Neuron (in vitro differentiated cells): ENCODE data around the gene EMID1.

Experiments used
- H2AFZ ChIP-seq: one replicate; pipeline ENCODE4 v1.6.1; 2013; ENCODE audit warnings: low read depth, mild to moderate bottlenecking, inconsistent platforms, low read length, moderate library complexity
- H3K27me3 ChIP-seq: one replicate; pipeline ENCODE4 v1.6.1; 2013; ENCODE audit warnings: low read length; ENCODE audit not compliant: insufficient read depth
- H3K36me3 ChIP-seq: one replicate; pipeline ENCODE4 v1.6.1; 2013; ENCODE audit warnings: low read length; ENCODE audit not compliant: insufficient read depth
- H3K4me1 ChIP-seq: one replicate; pipeline ENCODE4 v1.6.1; 2013; ENCODE audit warnings: low read length; ENCODE audit not compliant: insufficient read depth
- H3K4me3 ChIP-seq: 2 replicates; pipeline ENCODE4 v1.5.1; 2013; ENCODE audit warnings: mild to moderate bottlenecking, low read length, moderate library complexity
- H3K9me3 ChIP-seq: one replicate; pipeline ENCODE4 v1.6.1; 2013; ENCODE audit warnings: low read length

The EMID1 gene

DNA sequence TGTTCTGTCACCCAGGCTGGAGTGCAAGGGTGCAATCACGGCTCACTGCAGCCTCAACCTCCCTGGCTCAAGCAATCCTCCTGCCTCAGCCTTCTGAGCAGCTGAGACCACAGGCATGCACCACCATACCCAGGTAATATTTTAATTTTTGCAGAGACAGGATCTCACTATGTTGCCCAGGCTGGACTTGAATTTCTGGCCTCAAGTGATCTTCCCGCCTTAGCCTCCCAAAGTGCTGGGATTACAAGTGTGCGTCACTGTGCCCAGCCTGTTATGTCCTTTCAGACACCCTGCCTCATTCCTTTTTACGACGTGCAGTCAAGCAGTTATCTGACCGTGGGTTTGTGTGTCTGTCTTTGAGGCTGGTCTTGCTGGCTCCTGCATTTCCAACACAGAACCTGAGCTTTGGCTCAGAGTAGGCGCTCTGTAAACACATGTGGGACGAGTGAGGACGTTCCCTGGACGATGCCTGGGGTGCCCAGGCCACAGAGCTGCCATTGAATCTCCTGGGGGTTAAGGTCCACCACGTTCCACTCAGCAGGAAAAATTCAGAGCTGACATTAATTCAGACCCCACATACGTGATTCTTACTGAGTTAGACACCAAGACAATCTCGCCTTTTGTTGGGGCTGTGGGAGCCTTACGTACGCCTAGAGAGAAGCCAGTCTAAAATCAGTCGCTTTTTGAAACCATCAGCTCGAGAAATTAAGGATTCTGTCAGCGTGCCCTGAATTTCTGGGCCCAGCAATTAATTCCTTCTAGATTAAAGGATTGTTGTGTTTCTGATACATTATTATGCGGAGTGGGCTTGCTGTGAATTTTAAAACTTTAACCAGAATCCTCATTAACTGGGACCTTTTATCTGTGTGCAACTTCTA, 21.5 kb upstream of the EMID1 start:
- no peaks in the 10 kb centered on the region for H3K36me3 ChIP-seq
- H3K27me3 ChIP-seq = no peaks in the 10 kb centered on the region
- H3K4me1 ChIP-seq = peaks cover 7% of the 10 kb centered on the region
- no peaks in the 10 kb centered on the region for H3K9me3 ChIP-seq
- no peak overlapping the region for H3K4me3 ChIP-seq
- H2AFZ ChIP-seq = no peak overlapping the region

DNA sequence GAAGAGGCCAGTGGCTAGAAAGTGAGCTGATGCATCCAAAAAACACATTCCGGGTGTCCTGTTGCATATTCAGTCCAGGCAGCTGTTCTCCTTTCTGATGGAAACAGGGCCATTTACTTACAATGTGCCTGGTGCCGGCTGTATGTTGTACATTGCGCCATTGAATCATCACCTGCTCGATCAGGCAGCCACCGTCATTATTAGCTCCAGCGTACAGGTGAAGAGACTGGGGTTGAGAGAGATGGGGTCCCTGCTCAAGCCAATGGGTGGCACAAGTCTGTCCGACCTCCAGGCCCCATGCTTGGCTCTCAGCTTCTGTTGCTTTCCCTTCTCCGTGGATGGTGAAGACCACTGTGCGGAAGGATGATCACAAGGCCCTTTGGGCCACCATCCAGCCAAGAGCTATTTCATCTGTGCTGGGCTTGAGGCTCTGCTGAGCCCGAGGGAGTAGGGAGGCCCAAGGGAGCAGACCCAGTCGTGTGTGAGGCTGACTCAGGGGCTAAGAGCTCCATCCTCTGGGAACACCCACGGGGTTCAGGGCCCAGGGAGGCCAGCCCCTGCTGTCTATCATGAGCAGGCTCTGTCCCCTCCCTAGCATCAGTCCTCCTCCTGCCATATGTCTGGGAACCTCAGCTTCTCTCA, 20.7 kb upstream of the EMID1 start:
- no peaks in the 10 kb centered on the region for H3K36me3 ChIP-seq
- peaks cover 7% of the 10 kb centered on the region for H3K4me1 ChIP-seq
- H2AFZ ChIP-seq = no peak overlapping the region
- no peak overlapping the region for H3K4me3 ChIP-seq
- H3K27me3 ChIP-seq = no peaks in the 10 kb centered on the region
- no peaks in the 10 kb centered on the region for H3K9me3 ChIP-seq

GRCh38 chr22:29186302-29186701, 19.4 kb upstream of the EMID1 start:
- no peaks in the 10 kb centered on the region for H3K27me3 ChIP-seq
- no peak overlapping the region for H2AFZ ChIP-seq
- no peaks in the 10 kb centered on the region for H3K9me3 ChIP-seq

GRCh38 chr22:29187831-29188230, 17.9 kb upstream of the EMID1 start:
- no peak overlapping the region for H2AFZ ChIP-seq
- H3K4me1 ChIP-seq = peaks cover 10% of the 10 kb centered on the region
- no peak overlapping the region for H3K4me3 ChIP-seq
- no peaks in the 10 kb centered on the region for H3K9me3 ChIP-seq
- no peaks in the 10 kb centered on the region for H3K27me3 ChIP-seq
- H3K36me3 ChIP-seq = no peaks in the 10 kb centered on the region

More at GRCh38 chr22:29186302-29186701, 19.4 kb upstream of the EMID1 start:
- Histone ChIP-seq H3K36me3 (no peaks in the 10 kb centered on the region), H3K4me3 (no peak overlapping the region), H3K4me1 (peaks cover 7% of the 10 kb centered on the region)

DNA sequence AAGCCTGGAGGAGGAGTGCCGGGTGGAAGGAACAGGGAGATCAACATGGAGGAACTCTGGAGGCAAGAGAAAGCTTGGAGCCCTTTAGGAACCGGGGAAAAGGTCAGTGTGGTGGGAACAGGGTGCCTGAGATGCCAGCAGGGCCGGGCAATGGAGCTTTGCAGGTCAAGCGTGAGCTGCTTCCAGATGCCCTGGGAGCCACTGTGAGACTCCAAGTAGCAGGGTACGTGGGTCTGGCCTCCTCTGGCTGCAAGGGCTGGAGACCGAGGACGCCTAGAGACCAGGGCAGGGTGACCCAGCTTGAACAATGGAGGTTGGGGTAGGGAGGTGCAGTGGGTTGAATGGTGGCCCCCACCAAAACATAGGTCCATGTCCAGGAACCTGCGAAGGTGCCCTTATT, 15.6 kb upstream of the EMID1 start:
- Histone ChIP-seq H3K4me1 (peaks cover 3% of the 10 kb centered on the region), H3K9me3 (no peaks in the 10 kb centered on the region), H3K36me3 (no peaks in the 10 kb centered on the region), H3K4me3 (no peak overlapping the region), H3K27me3 (no peaks in the 10 kb centered on the region), H2AFZ (no peak overlapping the region)

DNA sequence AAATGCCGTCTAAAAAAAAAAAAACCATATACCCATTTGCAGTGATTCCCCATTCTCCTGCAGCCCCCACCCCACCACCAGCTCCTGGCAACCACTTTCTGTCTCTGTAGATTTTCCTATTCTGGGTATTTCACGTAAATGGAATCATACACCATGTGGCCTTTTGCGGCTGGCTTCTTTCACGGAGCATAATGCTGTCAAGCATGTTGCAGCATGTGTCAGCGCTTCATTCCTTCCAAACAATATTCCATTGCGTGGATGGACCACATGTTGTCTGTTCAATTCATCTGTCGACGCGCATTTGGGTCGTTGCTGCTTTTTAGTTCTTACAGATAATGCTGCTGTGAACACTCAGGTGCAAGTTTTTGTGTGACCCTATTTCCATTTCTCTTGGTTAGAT, 14.8 kb upstream of the EMID1 start:
- no peaks in the 10 kb centered on the region for H3K9me3 ChIP-seq
- no peak overlapping the region for H3K4me3 ChIP-seq
- H3K4me1 ChIP-seq = peaks cover 11% of the 10 kb centered on the region
- no peaks in the 10 kb centered on the region for H3K36me3 ChIP-seq
- no peaks in the 10 kb centered on the region for H3K27me3 ChIP-seq
- no peak overlapping the region for H2AFZ ChIP-seq

DNA sequence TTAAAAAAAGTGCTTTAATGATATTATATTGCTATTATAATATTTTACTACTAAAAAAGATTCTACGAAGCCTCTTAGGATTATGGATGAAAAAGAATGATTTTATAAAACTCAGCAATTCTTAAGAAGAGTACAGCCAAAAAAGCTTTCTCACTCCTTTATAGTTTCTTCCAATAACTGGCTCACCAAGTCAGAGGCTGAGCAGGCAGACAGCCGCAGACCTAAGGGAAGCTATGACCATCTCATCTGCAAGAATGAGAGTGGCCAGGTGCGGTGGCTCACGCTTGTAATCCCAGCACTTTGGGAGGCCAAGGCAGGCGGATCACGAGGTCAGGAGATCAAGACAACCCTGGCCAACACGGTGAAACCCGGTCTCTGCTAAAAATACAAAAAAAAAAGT, 12.7 kb upstream of the EMID1 start:
- H3K4me1 ChIP-seq = peaks cover 14% of the 10 kb centered on the region
- H2AFZ ChIP-seq = no peak overlapping the region
- H3K27me3 ChIP-seq = no peaks in the 10 kb centered on the region
- H3K36me3 ChIP-seq = no peaks in the 10 kb centered on the region
- H3K4me3 ChIP-seq = no peak overlapping the region
- no peaks in the 10 kb centered on the region for H3K9me3 ChIP-seq

GRCh38 chr22:29194184-29194583, 11.5 kb upstream of the EMID1 start:
- Histone ChIP-seq H3K4me3 (no peak overlapping the region), H3K9me3 (no peaks in the 10 kb centered on the region), H3K36me3 (no peaks in the 10 kb centered on the region), H3K27me3 (no peaks in the 10 kb centered on the region), H2AFZ (no peak overlapping the region), H3K4me1 (peaks cover 14% of the 10 kb centered on the region)

- peaks cover 14% of the 10 kb centered on the region for H3K4me1 ChIP-seq
- no peaks in the 10 kb centered on the region for H3K9me3 ChIP-seq
- no peak overlapping the region for H3K4me3 ChIP-seq
- no peaks in the 10 kb centered on the region for H3K36me3 ChIP-seq
- H2AFZ ChIP-seq = no peak overlapping the region
- H3K27me3 ChIP-seq = no peaks in the 10 kb centered on the region
Observed at GRCh38 chr22:29195118-29195963, 10.4 kb upstream of the EMID1 start.

DNA sequence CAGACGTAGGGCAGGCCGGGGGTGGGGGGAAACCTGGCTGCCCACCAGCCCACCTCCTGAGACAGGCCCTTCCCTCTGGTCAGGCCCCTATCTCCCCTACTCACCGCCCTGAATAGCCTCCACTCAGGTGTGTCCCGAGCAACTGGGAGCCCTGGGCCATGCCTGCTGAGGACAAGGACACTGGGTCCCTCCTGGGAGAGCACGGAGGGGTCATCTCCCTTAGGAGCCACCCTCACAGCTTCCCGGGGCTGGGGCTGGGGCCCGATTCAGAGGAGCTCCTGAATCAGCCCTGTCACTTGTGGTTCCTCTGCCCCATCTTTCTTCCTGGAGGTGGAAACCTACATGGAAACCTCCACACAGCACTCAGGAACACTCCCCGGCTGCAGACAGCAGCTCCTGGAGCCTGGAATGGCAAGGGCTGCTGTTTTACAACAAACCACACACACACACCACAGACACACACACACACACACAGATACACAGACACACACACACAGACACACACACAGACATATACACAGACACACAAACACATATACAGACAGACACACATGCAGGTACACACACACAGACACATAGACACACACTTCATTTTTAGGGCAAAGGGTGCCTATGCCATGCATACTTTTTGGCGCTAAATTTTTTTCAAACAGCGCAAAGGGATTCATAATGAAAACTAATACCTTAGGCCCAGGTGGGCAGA, 9.6 kb upstream of the EMID1 start:
- H3K4me3 ChIP-seq = no peak overlapping the region
- H3K4me1 ChIP-seq = peaks cover 14% of the 10 kb centered on the region
- H3K36me3 ChIP-seq = no peaks in the 10 kb centered on the region
- H2AFZ ChIP-seq = no peak overlapping the region
- H3K9me3 ChIP-seq = no peaks in the 10 kb centered on the region
- no peaks in the 10 kb centered on the region for H3K27me3 ChIP-seq

- Histone ChIP-seq H3K9me3 (no peaks in the 10 kb centered on the region), H3K36me3 (no peaks in the 10 kb centered on the region), H2AFZ (no peak overlapping the region), H3K4me3 (no peak overlapping the region), H3K27me3 (no peaks in the 10 kb centered on the region), H3K4me1 (peaks cover 20% of the 10 kb centered on the region)
Observed at GRCh38 chr22:29197096-29197495, 8.6 kb upstream of the EMID1 start.

DNA sequence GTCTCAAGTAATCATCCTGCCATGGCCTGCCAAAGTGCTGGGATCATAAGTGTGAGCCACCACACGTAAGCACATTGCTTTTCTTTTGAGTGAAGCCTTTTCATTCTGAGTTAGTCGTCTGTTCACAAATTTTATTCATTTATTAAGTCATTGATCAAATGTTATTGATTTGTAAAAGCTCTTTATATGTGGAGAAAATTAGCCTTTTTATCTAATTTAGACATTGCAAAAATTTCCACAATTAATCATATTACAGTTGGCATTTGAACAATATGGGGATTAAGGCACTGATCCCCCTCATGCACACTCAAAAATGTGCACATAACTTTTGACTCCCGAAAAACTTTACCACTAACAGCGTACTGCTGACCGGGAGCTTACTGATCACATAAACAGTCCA, 7.5 kb upstream of the EMID1 start:
- H2AFZ ChIP-seq = no peak overlapping the region

More for the DNA sequence above, 7.5 kb upstream of the EMID1 start:
- Histone ChIP-seq H3K36me3 (no peaks in the 10 kb centered on the region), H3K27me3 (no peaks in the 10 kb centered on the region), H3K4me1 (peaks cover 24% of the 10 kb centered on the region), H3K4me3 (no peak overlapping the region), H3K9me3 (no peaks in the 10 kb centered on the region)
